ENCODE results near the gene CNDP2.
"Not testable (repeated sequence)": the region's sequence is repeated elsewhere in the genome, so short reads cannot be mapped to it uniquely, and the experiment has no call there.

Gene CNDP2

GRCh38 chr18:74493689-74494088, 2.5 kb upstream of the CNDP2 start:
- Histone ChIP-seq H3K4me3 (ENCODE audit: low read length) (no peak overlapping the region), H3K9ac (ENCODE audit: low read depth, low read length) (no peak overlapping the region), H3K27me3 (ENCODE audit: control insufficient read depth, insufficient read depth, low read length) (peaks cover 22% of the 10 kb centered on the region), H3K4me2 (ENCODE audit: low read length) (no peak overlapping the region), H3K36me3 (ENCODE audit: insufficient read depth, low read length) (no peaks in the 10 kb centered on the region), H3K9me3 (replicated peaks; ENCODE audit: low read length) (no peaks in the 10 kb centered on the region), H3K4me1 (ENCODE audit: control insufficient read depth, insufficient read depth, low read length) (peaks cover 14% of the 10 kb centered on the region)

- Histone ChIP-seq H3K27me3 (ENCODE audit: control insufficient read depth, insufficient read depth, low read length) (peaks cover 14% of the 10 kb centered on the region), H3K4me3 (ENCODE audit: low read length) (no peak overlapping the region), H3K9ac (ENCODE audit: low read depth, low read length) (no peak overlapping the region), H3K4me1 (ENCODE audit: control insufficient read depth, insufficient read depth, low read length) (peaks cover 22% of the 10 kb centered on the region), H3K4me2 (ENCODE audit: low read length) (no peak overlapping the region), H3K9me3 (replicated peaks; ENCODE audit: low read length) (no peaks in the 10 kb centered on the region), H3K36me3 (ENCODE audit: insufficient read depth, low read length) (no peaks in the 10 kb centered on the region)
Observed at GRCh38 chr18:74494514-74494913, 1.6 kb upstream of the CNDP2 start.

GRCh38 chr18:74496508-74497323, 553 bp downstream of the CNDP2 start:
- H3K36me3 ChIP-seq (ENCODE audit: insufficient read depth, low read length) = peaks cover 7% of the 10 kb centered on the region
- H3K9me3 ChIP-seq (replicated peaks; ENCODE audit: low read length) = no peaks in the 10 kb centered on the region
- H3K9ac ChIP-seq (ENCODE audit: low read depth, low read length) = peak overlapping the region; percentile 94
- peak overlapping the region; percentile 99 for H3K4me3 ChIP-seq (ENCODE audit: low read length)
- peaks cover 14% of the 10 kb centered on the region for H3K27me3 ChIP-seq (ENCODE audit: control insufficient read depth, insufficient read depth, low read length)
- H3K4me1 ChIP-seq (ENCODE audit: control insufficient read depth, insufficient read depth, low read length) = peaks cover 26% of the 10 kb centered on the region
- H3K4me2 ChIP-seq (ENCODE audit: low read length) = peak overlapping the region; percentile 96

- peak overlapping the region; percentile 94 for H3K9ac ChIP-seq (ENCODE audit: low read depth, low read length)
- H3K4me3 ChIP-seq (ENCODE audit: low read length) = peak overlapping the region; percentile 99
- H3K36me3 ChIP-seq (ENCODE audit: insufficient read depth, low read length) = peaks cover 10% of the 10 kb centered on the region
- no peaks in the 10 kb centered on the region for H3K9me3 ChIP-seq (replicated peaks; ENCODE audit: low read length)
- peaks cover 26% of the 10 kb centered on the region for H3K4me1 ChIP-seq (ENCODE audit: control insufficient read depth, insufficient read depth, low read length)
- H3K4me2 ChIP-seq (ENCODE audit: low read length) = peak overlapping the region; percentile 96
- H3K27me3 ChIP-seq (ENCODE audit: control insufficient read depth, insufficient read depth, low read length) = peaks cover 14% of the 10 kb centered on the region
Observed at GRCh38 chr18:74497324-74497676, 1.1 kb downstream of the CNDP2 start.

GRCh38 chr18:74497778-74498177, 1.6 kb downstream of the CNDP2 start:
- no peak overlapping the region for H3K4me3 ChIP-seq (ENCODE audit: low read length)
- no peak overlapping the region for H3K9ac ChIP-seq (ENCODE audit: low read depth, low read length)
- H3K27me3 ChIP-seq (ENCODE audit: control insufficient read depth, insufficient read depth, low read length) = peaks cover 10% of the 10 kb centered on the region
- H3K9me3 ChIP-seq (replicated peaks; ENCODE audit: low read length) = no peaks in the 10 kb centered on the region
- H3K4me2 ChIP-seq (ENCODE audit: low read length) = no peak overlapping the region
- H3K36me3 ChIP-seq (ENCODE audit: insufficient read depth, low read length) = peaks cover 15% of the 10 kb centered on the region
- H3K4me1 ChIP-seq (ENCODE audit: control insufficient read depth, insufficient read depth, low read length) = peaks cover 26% of the 10 kb centered on the region

- H3K4me3 ChIP-seq (ENCODE audit: low read length) = no peak overlapping the region
- peak overlapping the region; percentile 72 for H3K4me2 ChIP-seq (ENCODE audit: low read length)
- H3K27me3 ChIP-seq (ENCODE audit: control insufficient read depth, insufficient read depth, low read length) = peaks cover 4% of the 10 kb centered on the region
- peaks cover 21% of the 10 kb centered on the region for H3K36me3 ChIP-seq (ENCODE audit: insufficient read depth, low read length)
- no peak overlapping the region for H3K9ac ChIP-seq (ENCODE audit: low read depth, low read length)
- H3K9me3 ChIP-seq (replicated peaks; ENCODE audit: low read length) = no peaks in the 10 kb centered on the region
- H3K4me1 ChIP-seq (ENCODE audit: control insufficient read depth, insufficient read depth, low read length) = peaks cover 26% of the 10 kb centered on the region
Observed at GRCh38 chr18:74498712-74499627, 2.8 kb downstream of the CNDP2 start.

GRCh38 chr18:74499633-74500032, 3.5 kb downstream of the CNDP2 start:
- H3K36me3 ChIP-seq (ENCODE audit: insufficient read depth, low read length) = peaks cover 21% of the 10 kb centered on the region
- no peak overlapping the region for H3K9ac ChIP-seq (ENCODE audit: low read depth, low read length)
- no peak overlapping the region for H3K4me3 ChIP-seq (ENCODE audit: low read length)
- peak overlapping the region; percentile 72 for H3K4me2 ChIP-seq (ENCODE audit: low read length)
- peaks cover 26% of the 10 kb centered on the region for H3K4me1 ChIP-seq (ENCODE audit: control insufficient read depth, insufficient read depth, low read length)
- H3K27me3 ChIP-seq (ENCODE audit: control insufficient read depth, insufficient read depth, low read length) = no peaks in the 10 kb centered on the region
- no peaks in the 10 kb centered on the region for H3K9me3 ChIP-seq (replicated peaks; ENCODE audit: low read length)

GRCh38 chr18:74500372-74500771, 4.2 kb downstream of the CNDP2 start:
- no peak overlapping the region for H3K9ac ChIP-seq (ENCODE audit: low read depth, low read length)
- peaks cover 26% of the 10 kb centered on the region for H3K4me1 ChIP-seq (ENCODE audit: control insufficient read depth, insufficient read depth, low read length)
- no peaks in the 10 kb centered on the region for H3K27me3 ChIP-seq (ENCODE audit: control insufficient read depth, insufficient read depth, low read length)
- peaks cover 21% of the 10 kb centered on the region for H3K36me3 ChIP-seq (ENCODE audit: insufficient read depth, low read length)
- H3K4me3 ChIP-seq (ENCODE audit: low read length) = no peak overlapping the region
- H3K4me2 ChIP-seq (ENCODE audit: low read length) = no peak overlapping the region
- H3K9me3 ChIP-seq (replicated peaks; ENCODE audit: low read length) = no peaks in the 10 kb centered on the region

GRCh38 chr18:74500774-74501173, 4.6 kb downstream of the CNDP2 start:
- H3K4me2 ChIP-seq (ENCODE audit: low read length); H3K9me3 ChIP-seq (replicated peaks; ENCODE audit: low read length); H3K27me3 ChIP-seq (ENCODE audit: control insufficient read depth, insufficient read depth, low read length); H3K4me3 ChIP-seq (ENCODE audit: low read length); H3K9ac ChIP-seq (ENCODE audit: low read depth, low read length): not testable (repeated sequence)
- H3K4me1 ChIP-seq (ENCODE audit: control insufficient read depth, insufficient read depth, low read length) = peaks cover 26% of the 10 kb centered on the region
- H3K36me3 ChIP-seq (ENCODE audit: insufficient read depth, low read length) = peaks cover 21% of the 10 kb centered on the region

- H3K4me1 ChIP-seq (ENCODE audit: control insufficient read depth, insufficient read depth, low read length) = peaks cover 26% of the 10 kb centered on the region
Observed at GRCh38 chr18:74501386-74501785, 5.2 kb downstream of the CNDP2 start.

GRCh38 chr18:74503137-74503536, 7.0 kb downstream of the CNDP2 start:
- no peak overlapping the region for H3K4me2 ChIP-seq (ENCODE audit: low read length)
- H3K9ac ChIP-seq (ENCODE audit: low read depth, low read length) = no peak overlapping the region
- H3K36me3 ChIP-seq (ENCODE audit: insufficient read depth, low read length) = peaks cover 31% of the 10 kb centered on the region
- no peaks in the 10 kb centered on the region for H3K27me3 ChIP-seq (ENCODE audit: control insufficient read depth, insufficient read depth, low read length)
- no peaks in the 10 kb centered on the region for H3K9me3 ChIP-seq (replicated peaks; ENCODE audit: low read length)
- H3K4me3 ChIP-seq (ENCODE audit: low read length) = no peak overlapping the region
- H3K4me1 ChIP-seq (ENCODE audit: control insufficient read depth, insufficient read depth, low read length) = peaks cover 16% of the 10 kb centered on the region

More at GRCh38 chr18:74501386-74501785, 5.2 kb downstream of the CNDP2 start:
- Histone ChIP-seq H3K27me3 (ENCODE audit: control insufficient read depth, insufficient read depth, low read length) (no peaks in the 10 kb centered on the region), H3K4me3 (ENCODE audit: low read length) (no peak overlapping the region), H3K36me3 (ENCODE audit: insufficient read depth, low read length) (peaks cover 22% of the 10 kb centered on the region), H3K4me2 (ENCODE audit: low read length) (no peak overlapping the region), H3K9me3 (replicated peaks; ENCODE audit: low read length) (no peaks in the 10 kb centered on the region), H3K9ac (ENCODE audit: low read depth, low read length) (no peak overlapping the region)

Measured in skeletal muscle satellite cell (primary cell).